Liver (tissue), 9 donors: ENCODE data around the gene UBA52. TPM values are rescaled to one million over a fixed set of nuclear protein-coding genes. Genes with fewer than 3 reads are reported as not detected.
A peak's percentile ranks its signal among the peaks of the same experiment; 100 is the strongest.

ENCODE experiments used
- DNase-seq: peaks from one replicate; pipeline ENCODE4 v3.0.0-alpha.2; 2017; ENCODE audit warnings: low spot score
- H3K27ac ChIP-seq, 2 donors: one replicate each; pipeline ENCODE4 v1.7.0; 2013; ENCODE audit warnings: inconsistent platforms in 2 of 2, low read length in 2 of 2, control low read depth in 1 of 2, low read depth in 1 of 2, mild to moderate bottlenecking in 1 of 2
- H3K27me3 ChIP-seq, 4 donors: one replicate each; pipeline versions ENCODE4 v1.6.1 to v1.7.0; 2013; ENCODE audit warnings: low read length in 3 of 4, inconsistent platforms in 1 of 4, mild to moderate bottlenecking in 1 of 4, moderate library complexity in 1 of 4; ENCODE audit not compliant: control insufficient read depth in 4 of 4, insufficient read depth in 4 of 4
- H3K36me3 ChIP-seq, 4 donors: one replicate each; pipeline versions ENCODE4 v1.6.1 to v1.7.0; 2013; ENCODE audit warnings: low read length in 3 of 4, mild to moderate bottlenecking in 3 of 4, low read depth in 1 of 4, moderate library complexity in 1 of 4; ENCODE audit not compliant: control insufficient read depth in 4 of 4, insufficient read depth in 3 of 4
- H3K4me1 ChIP-seq, 4 donors: one replicate each; pipeline versions ENCODE4 v1.6.1 to v1.7.0; 2013; ENCODE audit warnings: low read length in 3 of 4, mild to moderate bottlenecking in 3 of 4, moderate library complexity in 1 of 4; ENCODE audit not compliant: control insufficient read depth in 4 of 4, insufficient read depth in 4 of 4
- H3K4me3 ChIP-seq, 3 donors: one replicate each; pipeline versions ENCODE4 v1.6.1 to v1.7.0; 2013; ENCODE audit warnings: low read length in 3 of 3, control low read depth in 1 of 3, low read depth in 1 of 3, mild to moderate bottlenecking in 1 of 3
- H3K9ac ChIP-seq, 2 donors: one replicate each; pipeline ENCODE4 v1.7.0; 2013; ENCODE audit warnings: low read length in 2 of 2, mild to moderate bottlenecking in 2 of 2, moderate library complexity in 2 of 2, control low read depth in 1 of 2, low read depth in 1 of 2
- H3K9me3 ChIP-seq, 4 donors: one replicate each; pipeline versions ENCODE4 v1.6.1 to v1.7.0; 2013; ENCODE audit warnings: low read length in 3 of 4; ENCODE audit not compliant: control insufficient read depth in 4 of 4
- ATF3 ChIP-seq: IDR thresholded peaks from 2 replicates; pipeline ENCODE4 v1.6.1; 2016; ENCODE audit warnings: antibody characterized with exemption
- CTCF ChIP-seq: fragments of 150-350 bp; IDR thresholded peaks from 2 replicates; pipeline ENCODE4 v1.5.1; 2017; ENCODE audit warnings: improper control_type of control experiment, low read depth, low read length; ENCODE audit not compliant: missing input control
- EGR1 ChIP-seq, 2 donors: IDR thresholded peaks; 2 replicates each; pipeline ENCODE4 v1.6.1; 2016 to 2018; ENCODE audit warnings: antibody characterized with exemption in 2 of 2, low read depth in 2 of 2
- FOXA1 ChIP-seq: IDR thresholded peaks from 2 replicates; pipeline ENCODE4 v1.6.1; 2016; ENCODE audit warnings: antibody characterized with exemption
- FOXA2 ChIP-seq: IDR thresholded peaks from 2 replicates; pipeline ENCODE4 v1.6.1; 2016; ENCODE audit warnings: antibody characterized with exemption
- GABPA ChIP-seq, 2 donors: IDR thresholded peaks in 1 of 2; conservative IDR thresholded peaks in 1 of 2; 2 replicates each; pipeline ENCODE4 v1.6.1; 2016; ENCODE audit warnings: antibody characterized with exemption in 2 of 2, mild to moderate bottlenecking in 1 of 2, moderate library complexity in 1 of 2
- HNF4A ChIP-seq, 2 donors: conservative IDR thresholded peaks; 2 replicates each; pipeline ENCODE4 v1.6.1; 2016; ENCODE audit warnings: antibody characterized with exemption in 2 of 2, mild to moderate bottlenecking in 2 of 2
- HNF4G ChIP-seq: IDR thresholded peaks from 2 replicates; pipeline ENCODE4 v1.6.1; 2016; ENCODE audit warnings: antibody characterized with exemption
- JUND ChIP-seq, 2 donors: IDR thresholded peaks; 2 replicates each; pipeline ENCODE4 v1.6.1; 2016; ENCODE audit warnings: antibody characterized with exemption in 2 of 2
- MAX ChIP-seq: IDR thresholded peaks from 2 replicates; pipeline ENCODE4 v1.6.1; 2016; ENCODE audit warnings: antibody characterized with exemption
- NR2F2 ChIP-seq: IDR thresholded peaks from 2 replicates; pipeline ENCODE4 v1.6.1; 2016; ENCODE audit warnings: antibody characterized with exemption
- RAD21 ChIP-seq, 2 donors: IDR thresholded peaks; 2 replicates each; pipeline ENCODE4 v1.6.1; 2016; ENCODE audit warnings: antibody characterized with exemption in 2 of 2, mild to moderate bottlenecking in 2 of 2
- RXRA ChIP-seq, 2 donors: IDR thresholded peaks; 2 replicates each; pipeline ENCODE4 v1.6.1; 2017 to 2018; ENCODE audit warnings: antibody characterized with exemption in 2 of 2, mild to moderate bottlenecking in 1 of 2
- SP1 ChIP-seq: IDR thresholded peaks from 2 replicates; pipeline ENCODE4 v1.6.1; 2018; ENCODE audit warnings: antibody characterized with exemption, mild to moderate bottlenecking
- TAF1 ChIP-seq: conservative IDR thresholded peaks from 2 replicates; pipeline ENCODE4 v1.6.1; 2016; ENCODE audit warnings: antibody characterized with exemption, mild to moderate bottlenecking
- YY1 ChIP-seq: IDR thresholded peaks from 2 replicates; pipeline ENCODE4 v1.6.1; 2016; ENCODE audit warnings: antibody characterized with exemption, mild to moderate bottlenecking
- ZBTB33 ChIP-seq: IDR thresholded peaks from 2 replicates; pipeline ENCODE4 v1.6.1; 2016; ENCODE audit warnings: antibody characterized with exemption
- WGBS: extraction: QIAGEN DNeasy Blood & Tissue Kit; methylation state at CpG from one replicate; pipeline ENCODE4 v1.1.7; 2013; 5-methylcytosine and 5-hydroxymethylcytosine counted together
- polyA plus RNA-seq, 2 donors: library from polyadenylated mRNA; stranded (reverse) in 1 of 2; unstranded in 1 of 2; fragments of 200-250 nt in 1 of 2; fragments of >200 nt in 1 of 2; fragmentation: Nextera tagmentation in 1 of 2; extraction: Ambion mirVana in 1 of 2; gene quantifications; one replicate each; pipeline versions ENCODE4 v1.2.1 to v1.2.3, GENCODE V29; 2013 to 2015
- total RNA-seq, 2 donors: library from RNA; depleted of rRNA; stranded (reverse); fragments of >200 nt; gene quantifications; one replicate each; pipeline ENCODE4 v1.2.3, GENCODE V29; 2014
- donor health status: healthy.
- donor health status: healthy.
- donor health status: healthy.
- donor health status: healthy.
- donor health status: healthy.

Gene UBA52
- total and polyA plus RNA-seq, 4 donors = 324 to 647 (median 484) TPM

- WGBS = 42% methylated on average over 25 of the region's 25 CpGs
- H3K9ac ChIP-seq = no peak overlapping the region
- peaks cover 11 to 25% (median 16%) of the 10 kb centered on the region in 4 donors for H3K4me1 ChIP-seq
- no peak for TF ChIP-seq MAX
- TF ChIP-seq HNF4G = no peak
- TF ChIP-seq JUND (IDR thresholded peaks at IDR 0.05) = no peak
- TF ChIP-seq RXRA (IDR thresholded peaks at IDR 0.05) = no peak
- no peak for TF ChIP-seq FOXA2
- no peak for TF ChIP-seq YY1
- no peak for TF ChIP-seq CTCF
- TF ChIP-seq FOXA1 = no peak
- no peak for TF ChIP-seq HNF4A (conservative IDR thresholded peaks at IDR 0.05)
- TF ChIP-seq ZBTB33 = no peak
- no peak for TF ChIP-seq EGR1 (IDR thresholded peaks at IDR 0.05; ENCODE audit: low read depth in 2 of 2)
- no peak for TF ChIP-seq ATF3
- no peak for TF ChIP-seq GABPA (IDR thresholded peaks at IDR 0.05 in 1 of 2, conservative IDR thresholded peaks at IDR 0.05 in 1 of 2)
- peaks cover 0 to 3% (median 1%) of the 10 kb centered on the region in 4 donors for H3K36me3 ChIP-seq
- DNase-seq = no peak
- peaks cover 0 to 5% (median under 1%) of the 10 kb centered on the region in 4 donors for H3K27me3 ChIP-seq
- H3K27ac ChIP-seq = no peak overlapping the region
- peak overlapping the region in 1 of 3 donors; percentile 26 for H3K4me3 ChIP-seq
- no peaks in the 10 kb centered on the region for H3K9me3 ChIP-seq
Measured at GRCh38 chr19:18593367-18594095, 21.9 kb downstream of the UBA52 start.

GRCh38 chr19:18594096-18594823 lies 22.6 kb downstream of the UBA52 start:
- TF ChIP-seq FOXA1 = no peak
- TF ChIP-seq FOXA2 = no peak
- no peak for TF ChIP-seq SP1
- TF ChIP-seq NR2F2 = no peak
- TF ChIP-seq CTCF = peak; percentile 80
- no peak for TF ChIP-seq HNF4G
- TF ChIP-seq TAF1 = no peak
- peak; percentile 53 to 71 for TF ChIP-seq RAD21 (IDR thresholded peaks at IDR 0.05)
- no peak for TF ChIP-seq RXRA (IDR thresholded peaks at IDR 0.05)
- 1% methylated on average over 54 of the region's 54 CpGs for WGBS
- Histone ChIP-seq H3K4me1 (peaks cover 11 to 19% (median 14%) of the 10 kb centered on the region in 4 donors), H3K27ac (no peak overlapping the region), H3K36me3 (peaks cover 0 to 3% (median 1%) of the 10 kb centered on the region in 4 donors), H3K27me3 (peaks cover 0 to 5% (median under 1%) of the 10 kb centered on the region in 4 donors), H3K9ac (no peak overlapping the region), H3K9me3 (no peaks in the 10 kb centered on the region), H3K4me3 (peak overlapping the region in 1 of 3 donors; percentile 26)
- peak; percentile 71 for DNase-seq
